Spleen (tissue), 11 donors: ENCODE results near the gene PACRG. TPM values are rescaled to one million over a fixed set of nuclear protein-coding genes. Genes with fewer than 3 reads are reported as not detected.

Experiments used
- DNase-seq: peaks from one replicate; pipeline ENCODE4 v3.0.0-alpha.2; 2020
- H3K27ac ChIP-seq, 8 donors: fragments of 200-600 bp; sonication (generic) in 7 of 8; 1 replicate in 4 of 8; 2 replicates in 4 of 8; pipeline versions ENCODE4 v1.5.0 to v1.8.0; 2016 to 2021; ENCODE audit warnings: inconsistent platforms in 4 of 8, mild to moderate bottlenecking in 4 of 8, moderate library complexity in 1 of 8
- H3K27me3 ChIP-seq, 7 donors: fragments of 200-600 bp; sonication (generic) in 6 of 7; replicated peaks in 1 of 7; 1 replicate in 4 of 7; 2 replicates in 3 of 7; pipeline versions ENCODE4 v1.5.0 to v1.8.0; 2016 to 2021; ENCODE audit warnings: inconsistent platforms in 3 of 7, mild to moderate bottlenecking in 1 of 7
- H3K36me3 ChIP-seq, 6 donors: fragments of 200-600 bp; sonication (generic) in 5 of 6; 1 replicate in 4 of 6; 2 replicates in 2 of 6; pipeline versions ENCODE4 v1.5.0 to v1.8.0; 2016 to 2021; ENCODE audit warnings: inconsistent platforms in 2 of 6
- H3K4me1 ChIP-seq, 6 donors: fragments of 200-600 bp; sonication (generic) in 5 of 6; 1 replicate in 3 of 6; 2 replicates in 3 of 6; pipeline versions ENCODE4 v1.5.0 to v1.8.0; 2016 to 2021; ENCODE audit warnings: inconsistent platforms in 3 of 6
- H3K4me3 ChIP-seq, 8 donors: fragments of 200-600 bp; sonication (generic) in 7 of 8; 1 replicate in 4 of 8; 2 replicates in 4 of 8; pipeline versions ENCODE4 v1.5.0 to v1.8.0; 2016 to 2021; ENCODE audit warnings: inconsistent platforms in 4 of 8, mild to moderate bottlenecking in 4 of 8, moderate library complexity in 2 of 8
- H3K9me3 ChIP-seq, 8 donors: fragments of 200-600 bp; sonication (generic) in 7 of 8; 1 replicate in 4 of 8; 2 replicates in 4 of 8; pipeline versions ENCODE4 v1.5.0 to v1.8.0; 2016 to 2021; ENCODE audit warnings: inconsistent platforms in 4 of 8
- CTCF ChIP-seq, 11 experiments: fragments of 200-600 bp in 7 of 11; fragments of 450-650 bp in 4 of 11; sonication (generic) in 4 of 11; IDR thresholded peaks in 8 of 11; conservative IDR thresholded peaks in 3 of 11; 1 replicate in 7 of 11; 2 replicates in 4 of 11; pipeline versions ENCODE4 v1.4.0 to v1.8.0; 2016 to 2021; ENCODE audit warnings: antibody characterized with exemption in 11 of 11, inconsistent platforms in 4 of 11, mild to moderate bottlenecking in 1 of 11
- POLR2A ChIP-seq, 3 donors: fragments of 450-650 bp; IDR thresholded peaks; one replicate each; pipeline ENCODE4 v1.5.1; 2017; ENCODE audit warnings: antibody characterized with exemption in 3 of 3, mild to moderate bottlenecking in 1 of 3
- POLR2AphosphoS5 ChIP-seq, 3 donors: sonication (generic); formaldehyde crosslinking; IDR thresholded peaks; one replicate each; pipeline ENCODE4 v1.5.1; 2017; ENCODE audit warnings: antibody characterized with exemption in 3 of 3
- WGBS, 5 donors: extraction: QIAGEN DNeasy Blood & Tissue Kit in 3 of 5; methylation state at CpG; one replicate each; pipeline versions ENCODE4 v1.1.5 to v1.1.7; 2013 to 2018; 5-methylcytosine and 5-hydroxymethylcytosine counted together
- intact Hi-C: fragments of 100-400 bp; cut with DNase I; formaldehyde crosslinking; loops from one replicate; pipeline ENCODE4 v1.15.0; 2023; ENCODE audit warnings: low total_unique reads
- polyA plus RNA-seq, 3 donors: library from polyadenylated mRNA; stranded (reverse); fragments of 200-250 nt; gene quantifications; one replicate each; pipeline ENCODE4 v1.2.1, GENCODE V29; 2013
- total RNA-seq, 7 donors: library from RNA; depleted of rRNA in 3 of 7; stranded (reverse); fragments of >200 nt in 3 of 7; fragmentation: NEBNext Ultra II Directional in 4 of 7; extraction: Animal tissue kit (Norgen Biotek cat#: 25700) in 4 of 7; gene quantifications; one replicate each; pipeline versions ENCODE4 v1.1.0 to v1.2.1, GENCODE V29; 2016 to 2021
- donor health status: healthy with polysubstance abuse.
- donor health status: DM: no; HTN: no; CAD: no; lungs with moderate emphysema.
- donor health status: DM: no; HTN: no; CAD: no.
- donor health status: Bipolar disorder and iron deficiency.
- donor health status: healthy.
- donor health status: DM: no; HTN: no; CAD: no.
- donor health status: DM: yes; HTN: yes; CAD: no.

PACRG gene
- total and polyA plus RNA-seq, 10 donors = 0.32 to 2.0 (median 1.0) TPM; not detected in 5

- intact Hi-C loops = no loop called here
- peaks cover 0 to 6% (median 0%) of the 10 kb centered on the region in 8 donors for H3K9me3 ChIP-seq
- H3K27me3 ChIP-seq = no peaks in the 10 kb centered on the region
- H3K4me1 ChIP-seq = no peaks in the 10 kb centered on the region
- no peak overlapping the region for H3K4me3 ChIP-seq
- TF ChIP-seq POLR2AphosphoS5 (IDR thresholded peaks at IDR 0.05) (no peak), CTCF (IDR thresholded peaks at IDR 0.05 in 8 of 11, conservative IDR thresholded peaks at IDR 0.05 in 3 of 11) (no peak), POLR2A (IDR thresholded peaks at IDR 0.05) (no peak)
- H3K36me3 ChIP-seq = no peaks in the 10 kb centered on the region
- DNase-seq = no peak
- no peak overlapping the region for H3K27ac ChIP-seq
- WGBS, 5 donors = 76 to 85% (median 77%) methylated on average over 5 of the region's 5 CpGs
Observed at GRCh38 chr6:163010145-163010544, 282.4 kb downstream of the PACRG start.

GRCh38 chr6:163014736-163015135 is 287.0 kb downstream of the PACRG start:
- no peak overlapping the region for H3K27ac ChIP-seq
- H3K4me1 ChIP-seq = no peaks in the 10 kb centered on the region
- TF ChIP-seq POLR2A (IDR thresholded peaks at IDR 0.05) (no peak), CTCF (IDR thresholded peaks at IDR 0.05 in 8 of 11, conservative IDR thresholded peaks at IDR 0.05 in 3 of 11) (no peak), POLR2AphosphoS5 (IDR thresholded peaks at IDR 0.05) (no peak)
- no peak overlapping the region for H3K4me3 ChIP-seq
- intact Hi-C loops = no loop called here
- WGBS, 5 donors = 52 to 76% (median 74%) methylated on average over 1 of the region's 1 CpG
- H3K36me3 ChIP-seq = no peaks in the 10 kb centered on the region
- DNase-seq = no peak
- peaks cover 0 to 7% (median 0%) of the 10 kb centered on the region in 8 donors for H3K9me3 ChIP-seq
- H3K27me3 ChIP-seq = no peaks in the 10 kb centered on the region

- 88 to 97% (median 95%) methylated on average over 1 of the region's 1 CpG for WGBS, 5 donors
- no peak overlapping the region for H3K4me3 ChIP-seq
- peaks cover 0 to 20% (median 2%) of the 10 kb centered on the region in 8 donors for H3K9me3 ChIP-seq
- no peaks in the 10 kb centered on the region for H3K36me3 ChIP-seq
- DNase-seq = no peak
- no peaks in the 10 kb centered on the region for H3K4me1 ChIP-seq
- H3K27me3 ChIP-seq = no peaks in the 10 kb centered on the region
- no peak overlapping the region for H3K27ac ChIP-seq
- no peak for TF ChIP-seq POLR2A (IDR thresholded peaks at IDR 0.05)
- no peak for TF ChIP-seq POLR2AphosphoS5 (IDR thresholded peaks at IDR 0.05)
- no peak for TF ChIP-seq CTCF (IDR thresholded peaks at IDR 0.05 in 8 of 11, conservative IDR thresholded peaks at IDR 0.05 in 3 of 11)
- intact Hi-C loops = no loop called here
Observed at GRCh38 chr6:163017801-163018200, 290.0 kb downstream of the PACRG start.

GRCh38 chr6:163019926-163020325 is 292.2 kb downstream of the PACRG start:
- TF ChIP-seq CTCF (IDR thresholded peaks at IDR 0.05 in 8 of 11, conservative IDR thresholded peaks at IDR 0.05 in 3 of 11) (no peak), POLR2A (IDR thresholded peaks at IDR 0.05) (no peak), POLR2AphosphoS5 (IDR thresholded peaks at IDR 0.05) (no peak)
- Histone ChIP-seq H3K27ac (no peak overlapping the region), H3K27me3 (no peaks in the 10 kb centered on the region), H3K36me3 (no peaks in the 10 kb centered on the region), H3K4me3 (no peak overlapping the region), H3K9me3 (peaks cover 0 to 37% (median 19%) of the 10 kb centered on the region in 8 donors), H3K4me1 (no peaks in the 10 kb centered on the region)
- 38 to 47% (median 43%) methylated on average over 3 of the region's 3 CpGs for WGBS, 5 donors
- intact Hi-C loops = no loop called here
- DNase-seq = no peak
